HG02798 (cell line): ENCODE data around the gene TGFB1I1.
"Not testable (repeated sequence)": the region's sequence is repeated elsewhere in the genome, so short reads cannot be mapped to it uniquely, and the experiment has no call there.

Experiments used
- ATAC-seq: cut with Tn5 transposase; IDR thresholded peaks from one replicate; pipeline ENCODE4 v1.9.1; 2021; ENCODE audit warnings: mild to moderate bottlenecking; ENCODE audit not compliant: unreplicated experiment, poor library complexity

TGFB1I1 gene

GRCh38 chr16:31485571-31485970, 13.6 kb downstream of the TGFB1I1 start:
- no peak for ATAC-seq

GRCh38 chr16:31486045-31486444, 14.1 kb downstream of the TGFB1I1 start:
- no peak for ATAC-seq

DNA sequence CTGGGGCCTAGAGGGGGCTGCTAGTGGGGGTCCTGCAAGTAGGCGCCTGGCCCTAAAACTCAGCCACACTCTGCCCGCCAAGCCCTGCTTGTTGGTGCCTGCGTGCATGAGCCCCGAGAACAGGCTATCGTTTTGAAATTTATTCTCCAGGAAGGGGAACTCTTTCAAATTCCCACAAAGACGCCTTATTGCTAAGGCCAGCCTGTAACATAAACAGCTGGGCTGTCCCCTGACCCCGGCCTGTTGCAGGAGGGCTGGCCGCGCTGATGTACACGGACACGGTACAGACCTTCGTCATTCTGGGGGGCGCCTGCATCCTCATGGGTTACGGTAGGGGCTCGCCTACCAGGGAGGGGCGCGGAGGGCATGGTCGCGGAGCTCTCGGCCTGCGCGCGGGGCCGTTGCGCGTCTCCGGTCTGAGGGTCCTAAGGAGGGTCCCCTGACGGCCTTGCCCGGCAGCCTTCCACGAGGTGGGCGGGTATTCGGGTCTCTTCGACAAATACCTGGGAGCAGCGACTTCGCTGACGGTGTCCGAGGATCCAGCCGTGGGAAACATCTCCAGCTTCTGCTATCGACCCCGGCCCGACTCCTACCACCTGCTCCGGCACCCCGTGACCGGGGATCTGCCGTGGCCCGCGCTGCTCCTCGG, 15.2 kb downstream of the TGFB1I1 start:
- no peak for ATAC-seq

- ATAC-seq: peak; percentile 81
Measured at GRCh38 chr16:31487720-31488467, 15.9 kb downstream of the TGFB1I1 start.

- ATAC-seq: no peak
Measured at GRCh38 chr16:31488468-31489297, 16.7 kb downstream of the TGFB1I1 start.

DNA sequence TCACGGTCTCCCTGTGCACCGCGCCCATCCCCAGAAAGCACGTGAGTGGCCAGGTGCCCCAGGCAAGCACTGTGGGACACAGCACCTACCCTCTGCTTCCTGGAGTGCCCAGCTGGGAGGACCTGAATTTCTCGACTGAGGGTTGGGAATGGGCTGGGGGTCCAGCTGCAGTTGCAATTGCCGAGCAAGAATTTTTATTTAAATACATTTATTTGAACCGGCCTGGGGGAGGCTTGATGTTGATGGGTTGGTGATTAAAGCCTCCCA, 17.3 kb downstream of the TGFB1I1 start:
- ATAC-seq: no peak

- ATAC-seq: no peak
Measured at GRCh38 chr16:31489616-31490584, 17.9 kb downstream of the TGFB1I1 start.

GRCh38 chr16:31491778-31492418, 19.9 kb downstream of the TGFB1I1 start:
- no peak for ATAC-seq

DNA sequence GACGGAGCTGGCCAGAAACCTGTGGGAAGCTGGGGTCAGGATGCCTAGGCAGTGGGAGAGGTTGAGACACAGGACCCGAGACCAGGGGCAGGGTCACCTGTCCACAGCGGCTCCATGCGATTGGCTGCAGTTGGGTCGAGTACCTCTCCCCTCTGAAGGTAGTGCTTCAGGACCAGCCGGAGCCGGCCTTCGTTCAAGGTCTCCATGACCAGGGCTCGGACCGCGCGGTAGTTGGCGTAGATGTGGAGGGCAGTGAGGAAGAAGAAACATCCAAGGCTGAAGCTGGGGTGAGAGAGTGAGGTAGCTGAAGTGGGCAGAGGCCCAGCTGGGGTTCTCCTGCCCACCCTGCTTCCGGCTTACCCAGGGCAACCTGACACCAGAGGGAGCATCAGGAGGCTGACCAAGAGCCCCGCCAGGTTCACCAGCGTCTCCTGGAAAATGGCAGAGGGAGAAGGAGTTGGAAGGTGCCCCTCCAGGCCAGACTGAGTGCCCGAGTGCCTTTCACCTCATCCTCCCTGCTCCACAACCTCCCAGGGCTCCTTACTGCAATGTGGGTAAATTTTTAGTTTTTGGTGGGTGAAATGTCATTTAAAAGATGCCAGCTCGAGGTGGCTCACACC, 21.7 kb downstream of the TGFB1I1 start:
- ATAC-seq: no peak

DNA sequence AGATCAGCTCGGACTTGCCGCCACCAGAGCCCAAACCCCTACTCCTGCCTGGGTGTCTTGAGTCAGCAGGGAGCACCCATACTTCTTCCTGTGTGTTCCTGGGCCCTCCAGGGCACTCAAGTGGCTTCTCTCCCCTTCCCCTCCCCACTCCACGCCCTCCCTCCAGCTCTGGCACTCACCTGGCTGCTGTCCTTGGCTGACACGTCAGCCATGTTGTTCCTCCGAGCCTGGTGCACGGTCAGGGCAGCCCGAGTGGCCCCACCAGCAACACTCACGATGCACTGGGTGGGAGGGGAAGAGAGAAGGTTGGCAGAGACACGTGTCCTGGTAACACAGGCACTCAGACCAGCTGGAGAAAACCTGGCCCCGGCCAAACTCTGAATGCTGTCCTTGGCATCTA, 24.7 kb downstream of the TGFB1I1 start:
- no peak for ATAC-seq

DNA sequence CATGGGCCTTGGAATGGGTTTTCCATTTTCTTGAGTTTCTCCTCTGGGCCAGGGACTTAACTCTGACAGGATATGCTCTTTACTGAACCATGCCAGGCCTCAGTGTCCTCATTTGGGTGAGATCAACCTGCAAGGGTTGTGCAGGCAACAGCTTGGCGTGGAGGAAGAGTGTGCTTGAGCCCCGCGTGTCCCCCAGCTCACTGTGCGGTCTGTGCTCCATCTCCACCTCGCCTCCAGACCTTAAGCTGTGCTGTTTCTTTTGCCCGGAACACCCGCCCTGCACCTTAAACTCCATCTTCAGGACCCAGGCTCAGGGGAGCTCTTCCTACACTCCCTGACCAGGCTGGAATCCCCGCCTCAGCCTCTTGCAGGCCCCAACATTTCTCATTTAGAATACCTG, 26.5 kb downstream of the TGFB1I1 start:
- no peak for ATAC-seq

DNA sequence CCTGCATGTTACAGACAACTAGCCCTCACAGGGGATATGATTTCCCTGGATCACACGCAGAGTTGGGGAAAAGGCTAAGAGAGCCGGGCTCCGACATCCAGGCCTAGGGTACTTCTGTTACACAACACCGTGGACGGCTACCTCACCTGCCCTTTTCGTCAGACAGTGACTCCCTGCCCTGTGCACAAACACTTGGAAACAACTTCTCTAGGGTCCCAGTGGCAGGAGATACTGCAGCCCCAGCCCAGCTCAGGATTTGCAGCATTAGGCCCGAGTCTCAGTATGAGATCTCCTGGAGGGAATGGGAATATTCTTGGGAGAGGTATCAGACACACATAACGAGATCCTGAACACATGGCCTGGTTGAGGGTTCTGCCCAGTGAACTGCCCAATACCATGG, 28.0 kb downstream of the TGFB1I1 start:
- no peak for ATAC-seq

- no peak for ATAC-seq
Measured at GRCh38 chr16:31501226-31501965, 29.4 kb downstream of the TGFB1I1 start.

DNA sequence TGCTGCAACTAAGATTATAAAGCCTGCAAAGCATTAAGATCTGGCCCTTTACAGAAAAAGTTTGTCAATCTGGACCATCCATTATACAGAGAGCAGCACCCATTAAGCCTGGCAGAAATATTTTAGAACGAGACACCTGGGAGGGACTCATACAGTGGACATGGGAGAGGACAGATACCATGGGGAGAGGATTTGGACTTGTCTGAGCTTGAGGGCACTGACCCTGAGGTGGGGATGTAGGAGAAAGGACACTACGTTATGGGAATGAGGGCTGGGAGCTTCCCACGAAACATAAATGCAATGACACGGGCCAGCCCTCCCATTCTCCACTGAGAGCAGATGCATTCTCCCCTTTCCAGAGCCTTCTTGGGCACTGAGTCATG, 30.0 kb downstream of the TGFB1I1 start:
- no peak for ATAC-seq

GRCh38 chr16:31502981-31503380, 31.0 kb downstream of the TGFB1I1 start:
- no peak for ATAC-seq

DNA sequence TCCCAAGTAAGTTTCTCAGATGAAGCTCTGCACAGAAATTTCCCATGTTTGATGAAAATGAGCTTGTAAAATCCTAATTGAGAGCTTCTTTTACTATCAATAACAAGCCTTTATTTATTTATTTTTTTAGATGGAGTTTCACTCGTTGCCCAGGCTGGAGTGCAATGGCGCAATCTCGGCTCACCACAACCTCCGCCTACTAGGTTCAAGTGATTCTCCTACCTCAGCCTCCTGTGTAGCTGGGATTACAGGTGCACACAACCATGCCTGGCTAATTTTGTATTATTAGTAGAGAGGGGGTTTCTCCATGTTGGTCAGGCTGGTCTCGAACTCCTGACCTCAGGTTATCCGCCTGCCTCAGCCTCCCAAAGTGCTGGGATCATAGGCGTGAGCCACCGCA, 31.6 kb downstream of the TGFB1I1 start:
- not testable (repeated sequence) for ATAC-seq

- no peak for ATAC-seq
Measured at GRCh38 chr16:31504159-31504558, 32.2 kb downstream of the TGFB1I1 start.

- ATAC-seq: no peak
Measured at GRCh38 chr16:31505483-31505882, 33.5 kb downstream of the TGFB1I1 start.

- no peak for ATAC-seq
Measured at GRCh38 chr16:31507617-31507928, 35.6 kb downstream of the TGFB1I1 start.
